ENCODE results near the gene C4orf50. TPM values are rescaled to one million over a fixed set of nuclear protein-coding genes. Genes with fewer than 3 reads are reported as not detected.

C4orf50 gene
- total and polyA plus RNA-seq, 2 of the 4 experiments (the other 2 are of a cell fraction): not detected

DNA sequence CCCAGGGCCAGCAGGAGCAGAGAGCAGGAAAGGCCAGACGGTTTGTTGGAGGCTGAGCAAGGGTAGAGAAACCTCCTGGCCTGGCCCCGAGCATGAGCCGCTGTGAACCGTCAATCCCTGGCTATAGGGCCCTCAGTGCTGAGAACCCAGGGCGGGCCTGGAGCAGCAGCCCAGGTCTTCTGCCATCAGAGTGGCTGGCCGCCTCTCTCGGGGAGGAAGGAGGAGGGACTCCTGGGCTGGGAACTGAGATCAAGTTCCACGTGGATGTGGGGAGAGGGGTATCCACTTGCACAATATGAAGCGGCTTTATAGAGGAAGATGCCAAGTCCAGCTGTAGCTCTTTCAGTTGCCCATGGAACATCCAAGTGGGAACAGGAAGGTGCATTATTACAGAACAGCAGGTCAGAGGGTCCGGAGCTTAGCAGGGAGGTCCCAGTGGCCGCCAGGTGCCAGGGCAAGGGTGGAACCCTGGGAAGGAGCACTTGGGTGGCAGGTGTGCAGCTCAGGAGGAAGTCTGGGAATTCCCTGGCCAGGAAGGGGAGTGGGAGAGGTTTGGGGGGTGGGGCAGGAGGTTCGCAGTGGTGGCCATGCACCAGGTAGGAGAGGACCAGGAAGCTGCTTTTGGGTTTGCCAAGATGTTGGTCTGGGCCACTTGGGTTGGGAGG is 93.6 kb downstream of the C4orf50 start:
- Histone ChIP-seq H2BK15ac (ENCODE audit: low read depth, low read length) (no peak overlapping the region), H3K14ac (replicated peaks; ENCODE audit: low read depth, low read length) (no peak overlapping the region), H2BK5ac (ENCODE audit: low read depth, low read length, poor library complexity, severe bottlenecking) (no peak overlapping the region), H3K4me2 (ENCODE audit: low read depth, low read length) (no peak overlapping the region), H3K9me1 (ENCODE audit: insufficient read depth, low read length) (no peaks in the 10 kb centered on the region), H3K56ac (ENCODE audit: extremely low read depth, insufficient read depth, low read length) (no peak overlapping the region), H4K8ac (ENCODE audit: low read depth in 2 of 2, low read length in 2 of 2) (no peak overlapping the region), H2AFZ (replicated peaks; ENCODE audit: low read length, poor library complexity) (no peak overlapping the region), H3K79me1 (ENCODE audit: low read depth in 1 of 2, low read length in 2 of 2) (no peaks in the 10 kb centered on the region), H3K9me3 (ENCODE audit: control insufficient read depth, insufficient read depth, low read length) (no peaks in the 10 kb centered on the region), H4K5ac (ENCODE audit: low read depth, low read length) (no peak overlapping the region), H2BK120ac (ENCODE audit: low read depth, low read length) (no peak overlapping the region), H3K4ac (ENCODE audit: low read depth, low read length) (no peak overlapping the region), H3K23ac (ENCODE audit: low read depth, low read length) (no peak overlapping the region), H4K20me1 (ENCODE audit: insufficient read depth, low read length) (no peaks in the 10 kb centered on the region), H2BK20ac (ENCODE audit: low read depth, low read length) (no peak overlapping the region), H3K27ac (ENCODE audit: insufficient read depth, low read length) (no peak overlapping the region), H4K91ac (ENCODE audit: insufficient read depth, low read depth, low read length) (no peak overlapping the region), H3K27me3 (ENCODE audit: control insufficient read depth, insufficient read depth, low read length) (peaks cover 12% of the 10 kb centered on the region), H3K18ac (ENCODE audit: low read depth, low read length) (no peak overlapping the region), H3K9ac (ENCODE audit: low read depth, low read length) (no peak overlapping the region), H3K4me1 (ENCODE audit: control insufficient read depth, insufficient read depth, low read length) (no peaks in the 10 kb centered on the region), H3K4me3 (ENCODE audit: insufficient read depth, low read depth, low read length) (no peak overlapping the region), H2AK5ac (ENCODE audit: low read depth, low read length) (no peak overlapping the region), H3K36me3 (ENCODE audit: control insufficient read depth, insufficient read depth, low read length) (no peaks in the 10 kb centered on the region), H2AK9ac (replicated peaks; ENCODE audit: low read depth, low read length, poor library complexity) (no peak overlapping the region)
- WGBS, 2 experiments (ENCODE audit: extremely low coverage in 2 of 2, insufficient read length in 1 of 2): 40% methylated on average over 3 of the region's 12 CpGs; no CpG with 5 or more reads in 1 of the 2 experiments
- in situ Hi-C loops (cut with MboI; ENCODE audit: low sequenced_read_pairs) (no loop called here), intact Hi-C loops (cut with micrococcal nuclease) (no loop called here), dilution Hi-C loops (cut with HindIII; ENCODE audit: low sequenced_read_pairs, unreplicated experiment) (no loop called here)
- ATAC-seq (ENCODE audit: low read depth) (no peak), DNase-seq (no peak)
- no TSS peak for BruUV-seq (replicated peaks)
- no peak for TF ChIP-seq RCOR1 (IDR thresholded peaks at IDR 0.05; ENCODE audit: insufficient replicate concordance, low read length)
- TF ChIP-seq, protein P1, sequence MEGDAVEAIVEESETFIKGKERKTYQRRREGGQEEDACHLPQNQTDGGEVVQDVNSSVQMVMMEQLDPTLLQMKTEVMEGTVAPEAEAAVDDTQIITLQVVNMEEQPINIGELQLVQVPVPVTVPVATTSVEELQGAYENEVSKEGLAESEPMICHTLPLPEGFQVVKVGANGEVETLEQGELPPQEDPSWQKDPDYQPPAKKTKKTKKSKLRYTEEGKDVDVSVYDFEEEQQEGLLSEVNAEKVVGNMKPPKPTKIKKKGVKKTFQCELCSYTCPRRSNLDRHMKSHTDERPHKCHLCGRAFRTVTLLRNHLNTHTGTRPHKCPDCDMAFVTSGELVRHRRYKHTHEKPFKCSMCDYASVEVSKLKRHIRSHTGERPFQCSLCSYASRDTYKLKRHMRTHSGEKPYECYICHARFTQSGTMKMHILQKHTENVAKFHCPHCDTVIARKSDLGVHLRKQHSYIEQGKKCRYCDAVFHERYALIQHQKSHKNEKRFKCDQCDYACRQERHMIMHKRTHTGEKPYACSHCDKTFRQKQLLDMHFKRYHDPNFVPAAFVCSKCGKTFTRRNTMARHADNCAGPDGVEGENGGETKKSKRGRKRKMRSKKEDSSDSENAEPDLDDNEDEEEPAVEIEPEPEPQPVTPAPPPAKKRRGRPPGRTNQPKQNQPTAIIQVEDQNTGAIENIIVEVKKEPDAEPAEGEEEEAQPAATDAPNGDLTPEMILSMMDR (conservative IDR thresholded peaks at IDR 0.05; ENCODE audit: low read depth, low read length): no peak
- no peak for TF ChIP-seq MXI1 (IDR thresholded peaks at IDR 0.05; ENCODE audit: borderline replicate concordance, low read depth, low read length)
- TF ChIP-seq, protein P2, sequence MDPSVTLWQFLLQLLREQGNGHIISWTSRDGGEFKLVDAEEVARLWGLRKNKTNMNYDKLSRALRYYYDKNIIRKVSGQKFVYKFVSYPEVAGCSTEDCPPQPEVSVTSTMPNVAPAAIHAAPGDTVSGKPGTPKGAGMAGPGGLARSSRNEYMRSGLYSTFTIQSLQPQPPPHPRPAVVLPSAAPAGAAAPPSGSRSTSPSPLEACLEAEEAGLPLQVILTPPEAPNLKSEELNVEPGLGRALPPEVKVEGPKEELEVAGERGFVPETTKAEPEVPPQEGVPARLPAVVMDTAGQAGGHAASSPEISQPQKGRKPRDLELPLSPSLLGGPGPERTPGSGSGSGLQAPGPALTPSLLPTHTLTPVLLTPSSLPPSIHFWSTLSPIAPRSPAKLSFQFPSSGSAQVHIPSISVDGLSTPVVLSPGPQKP (IDR thresholded peaks at IDR 0.05; ENCODE audit: borderline replicate concordance, low read depth, low read length): no peak
- no peak for TF ChIP-seq RAD21 (IDR thresholded peaks at IDR 0.05; ENCODE audit: low read length)
- TF ChIP-seq FOS (IDR thresholded peaks at IDR 0.05; ENCODE audit: low read depth, low read length): no peak
- no peak for TF ChIP-seq MAFK (IDR thresholded peaks at IDR 0.05; ENCODE audit: low read depth, low read length)
- ChIA-PET CTCF (no interaction called here), POLR2A (ENCODE audit: unreplicated experiment) (no interaction called here)

Data from IMR-90 (cell line).